K562 (cell line): ENCODE measurements around the gene OTUD1. TPM values are rescaled to one million over a fixed set of nuclear protein-coding genes. Genes with fewer than 3 reads are reported as not detected.

ENCODE experiments used
- ATAC-seq: fragments of 200-7000 bp; cut with Tn5 transposase; 3 replicates; pipeline ENCODE4 v1.9.1; 2020; ENCODE audit warnings: moderate library complexity
- BruUV-seq: library from RNA; stranded (reverse); fragments of 400-500 nt; replicated peaks from 2 replicates; lab custom pipeline; 2021; lab: Mats Ljungman, UMichigan
- CTCF ChIA-PET: fragments of 300-600 bp; formaldehyde crosslinking; extraction: SDS; loops from one replicate; lab custom pipeline; 2021; ENCODE audit warnings: low intra/inter-chr PET ratio; lab: Yijun Ruan, JAX
- POLR2A ChIA-PET: fragments of 300-600, 350-650 bp; sonication (Branson Sonifier 250); formaldehyde crosslinking; extraction: SDS; loops from one replicate; lab custom pipeline; 2021; ENCODE audit warnings: antibody characterized with exemption, inconsistent platforms; lab: Yijun Ruan, JAX
- DNase-seq, 4 experiments: peaks; one replicate each; pipeline versions ENCODE4 v3.0.0 to v3.0.0-alpha.2; 2011 to 2018; ENCODE audit warnings: low spot score in 3 of 4, mixed read lengths in 3 of 4; ENCODE audit errors: extremely low read depth in 1 of 4
- FAIRE-seq: peaks from 2 replicates; lab custom pipeline; 2011; peaks lifted over from hg19 to GRCh38; lab: Jason Lieb, UNC
- H2AFZ ChIP-seq: 2 replicates; pipeline ENCODE4 v1.6.0; 2011; ENCODE audit warnings: low read depth, low read length, control low read depth, inconsistent platforms
- H3K27ac ChIP-seq: fragments of 200-600 bp; 3 replicates; pipeline ENCODE4 v1.8.0; 2011; ENCODE audit warnings: low read depth, mild to moderate bottlenecking, control low read depth, inconsistent platforms, low read length, moderate library complexity, mixed read lengths; ENCODE audit errors: extremely low read depth
- H3K27me3 ChIP-seq, 2 experiments: fragments of 300-600 bp in 1 of 2; 2 replicates in 1 of 2; 3 replicates in 1 of 2; pipeline versions ENCODE4 v1.6.0 to v1.8.0; 2011; ENCODE audit warnings: inconsistent platforms in 2 of 2, low read length in 2 of 2, mild to moderate bottlenecking in 1 of 2, mixed read lengths in 1 of 2, moderate library complexity in 1 of 2; ENCODE audit not compliant: control insufficient read depth in 2 of 2, insufficient read depth in 2 of 2
- H3K36me3 ChIP-seq: fragments of 300-600 bp; 3 replicates; pipeline ENCODE4 v1.8.0; 2011; ENCODE audit warnings: mild to moderate bottlenecking, low read length, inconsistent platforms; ENCODE audit not compliant: control insufficient read depth, insufficient read depth
- H3K4me1 ChIP-seq, 2 experiments: fragments of 200-600 bp in 1 of 2; replicated peaks in 1 of 2; 2 replicates in 1 of 2; 3 replicates in 1 of 2; pipeline versions ENCODE4 v1.5.1 to v1.8.0; 2011; ENCODE audit warnings: inconsistent platforms in 2 of 2, low read length in 2 of 2, mild to moderate bottlenecking in 1 of 2, mixed read lengths in 1 of 2, moderate library complexity in 1 of 2; ENCODE audit not compliant: control insufficient read depth in 2 of 2, insufficient read depth in 2 of 2
- H3K4me2 ChIP-seq: 2 replicates; pipeline ENCODE4 v1.6.1; 2011; ENCODE audit warnings: low read length, control low read depth, inconsistent platforms, mixed read lengths; ENCODE audit not compliant: insufficient read depth
- H3K4me3 ChIP-seq: fragments of 200-600 bp; sonication (generic), shearing (Covaris generic); 2 replicates; pipeline ENCODE4 v1.5.1; 2016; ENCODE audit warnings: control low read depth, inconsistent platforms
- H3K79me2 ChIP-seq: fragments of 200-600 bp; 3 replicates; pipeline ENCODE4 v1.8.0; 2011; ENCODE audit warnings: low read length, inconsistent platforms; ENCODE audit not compliant: control insufficient read depth, insufficient read depth
- H3K9ac ChIP-seq, 2 experiments: 2 replicates each; pipeline versions ENCODE4 v1.6.0 to v1.6.1; 2011; ENCODE audit warnings: low read depth in 2 of 2, low read length in 2 of 2, control low read depth in 1 of 2, inconsistent platforms in 1 of 2, mild to moderate bottlenecking in 1 of 2, mixed read lengths in 1 of 2; ENCODE audit not compliant: insufficient read depth in 1 of 2
- H3K9me1 ChIP-seq: one replicate; pipeline ENCODE4 v1.6.0; 2011; ENCODE audit warnings: inconsistent platforms, mild to moderate bottlenecking, low read length, moderate library complexity; ENCODE audit not compliant: control insufficient read depth, insufficient read depth
- H3K9me3 ChIP-seq: replicated peaks from 2 replicates; pipeline ENCODE4 v1.5.1; 2011; ENCODE audit warnings: low read depth, low read length, inconsistent platforms; ENCODE audit not compliant: control insufficient read depth, insufficient read depth
- H4K20me1 ChIP-seq: replicated peaks from 2 replicates; pipeline ENCODE4 v1.6.1; 2011; ENCODE audit warnings: low read length, inconsistent platforms, mixed read lengths; ENCODE audit not compliant: control insufficient read depth, insufficient read depth
- CHAMP1 ChIP-seq: fragments of 450-650 bp; IDR thresholded peaks from 2 replicates; pipeline ENCODE4 v1.6.1; 2016; ENCODE audit warnings: mild to moderate bottlenecking
- CREBBP ChIP-seq: IDR thresholded peaks from one replicate; pipeline ENCODE4 v1.6.1; 2012; ENCODE audit warnings: low read depth, mild to moderate bottlenecking, control low read depth, inconsistent platforms, low read length
- FIP1L1 ChIP-seq: fragments of 200-400 bp; formaldehyde crosslinking; IDR thresholded peaks from 2 replicates; pipeline ENCODE4 v1.6.1; 2018; ENCODE audit warnings: mild to moderate bottlenecking, low read depth, low read length; ENCODE audit not compliant: poor library complexity, severe bottlenecking
- GATAD2B ChIP-seq: fragments of 450-650 bp; IDR thresholded peaks from 2 replicates; pipeline ENCODE4 v1.6.1; 2017; ENCODE audit warnings: mild to moderate bottlenecking, borderline replicate concordance
- HMGN3 ChIP-seq: IDR thresholded peaks from 2 replicates; pipeline ENCODE4 v1.6.1; 2011; ENCODE audit warnings: borderline replicate concordance, low read depth, mild to moderate bottlenecking, mixed read lengths, low read length; ENCODE audit not compliant: insufficient read length; ENCODE audit errors: extremely low read depth
- MCM2 ChIP-seq: fragments of 450-650 bp; IDR thresholded peaks from 2 replicates; pipeline ENCODE4 v1.6.1; 2017; ENCODE audit warnings: low read depth, mild to moderate bottlenecking
- MTA1 ChIP-seq: fragments of 450-650 bp; IDR thresholded peaks from 2 replicates; pipeline ENCODE4 v1.6.1; 2017; ENCODE audit warnings: borderline replicate concordance
- PCBP2 ChIP-seq: fragments of 200-400 bp; formaldehyde crosslinking; IDR thresholded peaks from 2 replicates; pipeline ENCODE4 v1.6.1; 2018; ENCODE audit warnings: low read length, low read depth, mild to moderate bottlenecking, moderate library complexity; ENCODE audit not compliant: poor library complexity, severe bottlenecking
- PRPF4 ChIP-seq: fragments of 200-400 bp; formaldehyde crosslinking; IDR thresholded peaks from one replicate; pipeline ENCODE4 v1.6.1; 2017; ENCODE audit warnings: low read length, low read depth, mild to moderate bottlenecking; ENCODE audit not compliant: insufficient read depth, poor library complexity, severe bottlenecking
- STAT6 ChIP-seq: sonication (generic); formaldehyde crosslinking; IDR thresholded peaks from 2 replicates; pipeline ENCODE4 v1.8.1; 2023; ENCODE audit warnings: mild to moderate bottlenecking, missing genetic modification reagents
- ZFP1 ChIP-seq: fragments of 450-650 bp; formaldehyde crosslinking; IDR thresholded peaks from 2 replicates; pipeline ENCODE4 v1.4.0; 2020; ENCODE audit warnings: mild to moderate bottlenecking, mixed read lengths
- ZNF121 ChIP-seq: sonication (generic); formaldehyde crosslinking; conservative IDR thresholded peaks from 2 replicates; pipeline ENCODE4 v1.8.0; 2022; ENCODE audit warnings: missing genetic modification reagents
- ZNF143 ChIP-seq: sonication (generic); formaldehyde crosslinking; IDR thresholded peaks from 2 replicates; pipeline ENCODE4 v1.9.0; 2022; ENCODE audit warnings: mild to moderate bottlenecking, missing genetic modification reagents
- ZNF217 ChIP-seq: sonication (generic); formaldehyde crosslinking; IDR thresholded peaks from 2 replicates; pipeline ENCODE4 v1.8.0; 2022; ENCODE audit warnings: mild to moderate bottlenecking, missing genetic modification reagents
- ZNF23 ChIP-seq: fragments of 250-450 bp; sonication (Bioruptor Pico); IDR thresholded peaks from 2 replicates; pipeline ENCODE4 v1.4.0; 2020; ENCODE audit warnings: mild to moderate bottlenecking
- ZNF232 ChIP-seq: sonication (generic); formaldehyde crosslinking; IDR thresholded peaks from 2 replicates; pipeline ENCODE4 v1.8.0; 2022; ENCODE audit warnings: mild to moderate bottlenecking, missing genetic modification reagents
- ZNF24 ChIP-seq: fragments of 450-650 bp; IDR thresholded peaks from 2 replicates; pipeline ENCODE4 v1.6.1; 2016
- ZNF253 ChIP-seq: fragments of 250-450 bp; sonication (Bioruptor Pico); conservative IDR thresholded peaks from 2 replicates; pipeline ENCODE4 v1.6.1; 2021; ENCODE audit warnings: mild to moderate bottlenecking
- ZNF644 ChIP-seq: fragments of 200-800 bp; sonication (Bioruptor generic); IDR thresholded peaks from 2 replicates; pipeline ENCODE4 v1.6.1; 2016; ENCODE audit warnings: low read depth, missing genetic modification characterization, missing compliant biosample characterization
- ZNF717 ChIP-seq: fragments of 250-450 bp; sonication (Bioruptor Pico); IDR thresholded peaks from 2 replicates; pipeline ENCODE4 v1.5.0; 2021
- WGBS: fragments of 100-300 bp; shearing (Covaris generic); methylation state at CpG from one replicate; pipeline ENCODE4 v1.1.6; 2016; ENCODE audit warnings: low coverage, mixed read lengths; ENCODE audit not compliant: insufficient coverage; ENCODE audit errors: missing lambda C conversion rate; 5-methylcytosine and 5-hydroxymethylcytosine counted together
- in situ Hi-C: fragments of 300-500 bp; cut with MboI; formaldehyde crosslinking; loops from 4 replicates; pipeline ENCODE4 v1.15.0; 2018; ENCODE audit warnings: inconsistent platforms, mixed read lengths
- intact Hi-C: fragments of 100-400 bp; cut with micrococcal nuclease; formaldehyde crosslinking; loops from 2 replicates; pipeline ENCODE4 v1.14.2; 2022
- polyA plus RNA-seq, 8 experiments: library from polyadenylated mRNA; depleted of rRNA in 4 of 8; stranded (reverse) in 5 of 8; unstranded in 3 of 8; fragments of >200 nt; fragmentation: Nextera tagmentation in 2 of 8; fragmentation: Illumina TruSeq in 1 of 8; extraction: Ambion mirVana in 2 of 8; extraction: Trizol in 1 of 8; gene quantifications; 2 replicates each; pipeline versions ENCODE4 v1.2.1 to v1.2.3, GENCODE V29; 2011 to 2014; ENCODE audit warnings: inconsistent platforms in 1 of 8, missing spikeins in 1 of 8
- total RNA-seq, 7 experiments: library from RNA; depleted of rRNA in 6 of 7; stranded (reverse); fragments of >200 nt in 6 of 7; fragmentation: Illumina TruSeq in 2 of 7; extraction: Trizol in 2 of 7; gene quantifications; 2 replicates each; pipeline versions ENCODE4 v1.2.1 to v1.2.3, GENCODE V29; 2011 to 2021; ENCODE audit warnings: low replicate concordance in 1 of 7

Gene OTUD1
- total and polyA plus RNA-seq, 9 of the 15 experiments (the other 6 are each of a cell fraction or from before 2014, with no cell fraction given), result 0.29 to 2.0 (median 0.49) TPM

- in situ Hi-C loops (no loop called here), intact Hi-C loops (no loop called here)
- Histone ChIP-seq H2AFZ (no peak overlapping the region), H4K20me1 (no peaks in the 10 kb centered on the region), H3K9ac (no peak overlapping the region), H3K9me3 (no peaks in the 10 kb centered on the region), H3K79me2 (no peaks in the 10 kb centered on the region), H3K27ac (no peak overlapping the region), H3K9me1 (no peaks in the 10 kb centered on the region), H3K4me1 (no peaks in the 10 kb centered on the region), H3K36me3 (no peaks in the 10 kb centered on the region), H3K4me3 (no peak overlapping the region), H3K27me3 (peaks cover 1 to 2% of the 10 kb centered on the region in 2 experiments; a peak in 1 of 5 replicates)
- 0% methylated on average over 4 of the region's 4 CpGs for WGBS
- ChIA-PET POLR2A (no interaction called here), CTCF (no interaction called here)
- no peak for DNase-seq
- no peak for FAIRE-seq
- no TSS peak for BruUV-seq
- ATAC-seq, result no peak
- no peak for TF ChIP-seq STAT6 (CRISPR knock-in tag)
- no peak for TF ChIP-seq MCM2
- no peak for TF ChIP-seq ZNF253 (CRISPR knock-in tag)
- no peak for TF ChIP-seq CHAMP1
- TF ChIP-seq ZNF23 (CRISPR knock-in tag), result no peak
- TF ChIP-seq PRPF4, result no peak
- no peak for TF ChIP-seq ZNF717 (CRISPR knock-in tag)
- no peak for TF ChIP-seq FIP1L1
- TF ChIP-seq ZNF121 (CRISPR knock-in tag), result no peak
- TF ChIP-seq ZNF24, result no peak
- no peak for TF ChIP-seq GATAD2B
- no peak for TF ChIP-seq ZFP1 (CRISPR knock-in tag)
- TF ChIP-seq CREBBP, result no peak
- no peak for TF ChIP-seq ZNF644 (tag)
- TF ChIP-seq ZNF232 (CRISPR knock-in tag), result no peak
- no peak for TF ChIP-seq PCBP2
- TF ChIP-seq ZNF217 (CRISPR knock-in tag), result no peak
- no peak for TF ChIP-seq MTA1
- TF ChIP-seq ZNF143 (CRISPR knock-in tag), result no peak
- no peak for TF ChIP-seq HMGN3
- TF ChIP-seq, all 486 proteins: peak for 0
- H3K4me2 ChIP-seq, result no peak overlapping the region
Measured at GRCh38 chr10:23467012-23467411, 28.1 kb downstream of the OTUD1 start.
